Subcutaneous adipose tissue (tissue), 4 donors: ENCODE results near the gene PIGW. TPM values are rescaled to one million over a fixed set of nuclear protein-coding genes. Genes with fewer than 3 reads are reported as not detected.

Experiments
- total RNA-seq, 4 donors: library from RNA; depleted of rRNA; stranded (reverse); fragments of >200 nt; gene quantifications; one replicate each; pipeline ENCODE4 v1.1.0, GENCODE V29; 2016
- TF ChIP-seq, protein P1 (sequence below): fragments of 450-650 bp; IDR thresholded peaks from one replicate; pipeline ENCODE4 v1.5.1; 2016; ENCODE audit warnings: low read depth, mild to moderate bottlenecking, control low read depth, antibody characterized with exemption, moderate library complexity

PIGW gene
- total RNA-seq, 4 donors from 2014 or later = 1.7 to 10.1 (median 3.3) TPM

DNA sequence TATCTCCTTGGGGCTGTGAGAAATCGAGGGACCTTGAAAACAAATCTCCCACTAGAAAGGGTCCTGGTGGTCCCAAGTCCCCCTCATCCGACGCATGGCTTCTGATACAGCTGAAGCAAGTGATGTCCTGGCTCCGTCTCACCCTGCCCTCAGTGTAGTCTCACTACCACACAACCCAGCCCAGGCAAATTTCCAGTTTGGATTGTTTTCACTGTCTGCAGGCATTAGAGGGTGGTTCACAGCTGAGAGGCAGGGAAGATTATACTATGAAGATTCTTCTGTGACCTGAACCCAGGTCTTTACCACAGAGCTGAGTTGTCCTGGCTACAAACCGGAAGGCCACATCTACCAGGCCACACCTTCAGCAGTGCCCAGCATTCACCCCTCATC lies 30.6 kb upstream of the PIGW start:
- TF ChIP-seq, protein P1, sequence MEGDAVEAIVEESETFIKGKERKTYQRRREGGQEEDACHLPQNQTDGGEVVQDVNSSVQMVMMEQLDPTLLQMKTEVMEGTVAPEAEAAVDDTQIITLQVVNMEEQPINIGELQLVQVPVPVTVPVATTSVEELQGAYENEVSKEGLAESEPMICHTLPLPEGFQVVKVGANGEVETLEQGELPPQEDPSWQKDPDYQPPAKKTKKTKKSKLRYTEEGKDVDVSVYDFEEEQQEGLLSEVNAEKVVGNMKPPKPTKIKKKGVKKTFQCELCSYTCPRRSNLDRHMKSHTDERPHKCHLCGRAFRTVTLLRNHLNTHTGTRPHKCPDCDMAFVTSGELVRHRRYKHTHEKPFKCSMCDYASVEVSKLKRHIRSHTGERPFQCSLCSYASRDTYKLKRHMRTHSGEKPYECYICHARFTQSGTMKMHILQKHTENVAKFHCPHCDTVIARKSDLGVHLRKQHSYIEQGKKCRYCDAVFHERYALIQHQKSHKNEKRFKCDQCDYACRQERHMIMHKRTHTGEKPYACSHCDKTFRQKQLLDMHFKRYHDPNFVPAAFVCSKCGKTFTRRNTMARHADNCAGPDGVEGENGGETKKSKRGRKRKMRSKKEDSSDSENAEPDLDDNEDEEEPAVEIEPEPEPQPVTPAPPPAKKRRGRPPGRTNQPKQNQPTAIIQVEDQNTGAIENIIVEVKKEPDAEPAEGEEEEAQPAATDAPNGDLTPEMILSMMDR = no peak

DNA sequence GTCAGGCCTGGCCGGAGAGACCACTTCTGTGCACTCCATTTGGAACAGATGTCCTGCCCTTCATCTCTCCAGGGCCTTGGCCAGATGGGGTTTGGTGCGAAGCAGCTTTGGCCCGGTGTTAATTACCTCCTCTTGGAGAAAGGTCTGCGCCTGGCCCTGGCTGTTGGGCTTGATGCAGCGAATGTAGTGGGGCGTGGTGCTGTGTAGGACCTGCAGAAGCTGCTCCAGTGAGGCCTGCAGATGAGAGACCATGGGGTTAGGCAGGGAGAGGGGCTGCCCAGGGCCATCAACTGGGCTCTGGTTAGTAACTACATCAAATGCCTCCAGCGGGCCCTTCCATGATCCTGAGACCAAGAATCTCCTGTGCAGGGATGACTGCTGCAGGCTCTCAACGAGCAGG lies 29.6 kb upstream of the PIGW start:
- TF ChIP-seq, protein P1 = no peak

DNA sequence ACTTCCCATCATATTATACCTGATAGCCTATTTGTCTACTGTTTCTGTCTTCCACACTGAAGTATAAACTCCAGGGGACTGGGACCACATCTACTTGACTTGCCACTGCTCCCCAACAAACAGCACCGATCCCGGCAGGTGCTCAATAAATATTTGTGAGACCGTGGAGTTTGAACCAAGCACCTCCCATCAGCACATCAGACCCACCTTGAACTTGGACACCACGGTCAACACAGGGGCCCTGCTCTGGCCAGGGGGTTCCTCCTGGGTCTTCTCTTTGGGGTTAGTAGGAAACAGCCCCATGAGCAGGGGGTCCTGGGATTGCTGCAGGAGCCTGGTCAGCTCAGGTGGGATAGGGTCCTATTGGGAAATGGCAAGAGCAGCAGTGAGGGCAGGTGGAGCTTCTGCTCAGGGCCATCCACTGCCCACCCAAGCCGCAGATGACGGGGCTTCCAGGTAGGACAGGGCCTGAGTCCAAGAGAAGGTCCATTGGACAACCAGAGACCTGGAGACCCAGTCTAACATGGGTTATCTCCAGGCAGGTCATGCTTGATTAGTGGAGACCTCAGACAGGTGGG lies 28.4 kb upstream of the PIGW start:
- TF ChIP-seq, protein P1 = no peak

- TF ChIP-seq, protein P1 = no peak
These were observed 28.0 kb upstream of the PIGW start for GRCh38 chr17:36506831-36507230.

- TF ChIP-seq, protein P1 = no peak
These were observed 27.5 kb upstream of the PIGW start for GRCh38 chr17:36507266-36507665.

DNA sequence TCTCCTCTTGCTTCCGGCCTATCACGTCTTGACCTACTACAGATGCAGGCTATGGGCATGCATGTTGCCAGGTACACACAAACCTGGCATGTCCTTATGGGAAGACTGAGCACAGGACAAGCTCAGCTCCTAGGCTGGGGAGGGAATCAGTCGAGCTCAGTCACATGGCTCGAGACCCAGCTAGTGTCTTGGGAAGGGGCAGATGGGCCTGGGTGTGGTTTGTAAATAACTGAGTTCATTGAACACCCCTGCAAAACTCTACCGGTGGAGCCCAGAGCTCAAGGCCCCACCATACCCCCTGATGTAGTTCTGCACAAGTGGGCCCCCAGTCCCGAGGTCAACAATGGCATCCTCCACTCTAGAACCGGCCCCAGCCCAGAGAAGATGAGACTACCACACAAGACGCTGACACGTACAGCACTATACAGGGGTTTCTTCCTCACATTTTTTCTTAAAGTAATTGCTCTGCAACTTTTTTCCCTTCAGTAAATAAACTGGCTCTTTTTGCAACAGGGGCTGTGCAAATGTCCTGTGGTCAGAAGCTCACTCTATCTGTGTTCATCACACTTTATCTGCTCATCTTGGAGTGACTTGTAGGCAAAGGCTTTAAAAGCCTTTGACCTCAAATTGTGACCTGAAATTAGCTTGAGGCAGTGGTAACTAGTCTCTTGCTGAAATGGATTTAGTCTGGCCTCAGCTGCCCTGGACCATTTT lies 25.4 kb upstream of the PIGW start:
- TF ChIP-seq, protein P1 = no peak

- TF ChIP-seq, protein P1 = no peak
These were observed 24.2 kb upstream of the PIGW start for GRCh38 chr17:36510636-36511035.
